GM23248 (cell line): Measurements from ENCODE around the gene OR6C76. TPM values are rescaled to one million over a fixed set of nuclear protein-coding genes. Genes with fewer than 3 reads are reported as not detected.
"Not testable (repeated sequence)": the region's sequence is repeated elsewhere in the genome, so short reads cannot be mapped to it uniquely, and the experiment has no call there.

Source experiments
- DNase-seq: peaks from one replicate; pipeline ENCODE4 v3.0.0-alpha.2; 2015
- H2AFZ ChIP-seq: fragments of 200-600 bp; sonication (generic); 2 replicates; pipeline ENCODE4 v1.6.1; 2016; ENCODE audit warnings: antibody characterized with exemption
- H3F3A ChIP-seq: fragments of 200-600 bp; sonication (generic); 2 replicates; pipeline ENCODE4 v1.6.1; 2016; ENCODE audit warnings: mild to moderate bottlenecking, antibody characterized with exemption, mixed run types; ENCODE audit not compliant: insufficient read depth
- H3K27ac ChIP-seq: fragments of 200-600 bp; sonication (generic); 2 replicates; pipeline ENCODE4 v1.5.1; 2016; ENCODE audit warnings: mild to moderate bottlenecking
- H3K27me3 ChIP-seq: fragments of 200-600 bp; sonication (generic); replicated peaks from 2 replicates; pipeline ENCODE4 v1.6.1; 2016; ENCODE audit warnings: mild to moderate bottlenecking; ENCODE audit not compliant: insufficient read depth
- H3K36me3 ChIP-seq: fragments of 200-600 bp; sonication (generic); 2 replicates; pipeline ENCODE4 v1.6.1; 2016; ENCODE audit warnings: low read depth, mild to moderate bottlenecking
- H3K4me1 ChIP-seq: fragments of 200-600 bp; sonication (generic); 2 replicates; pipeline ENCODE4 v1.6.1; 2016; ENCODE audit warnings: mild to moderate bottlenecking; ENCODE audit not compliant: insufficient read depth
- H3K4me2 ChIP-seq: fragments of 200-600 bp; sonication (generic); one replicate; pipeline ENCODE4 v1.6.1; 2016; ENCODE audit warnings: mild to moderate bottlenecking; ENCODE audit not compliant: unreplicated experiment
- H3K4me3 ChIP-seq: fragments of 200-600 bp; sonication (generic); 2 replicates; pipeline ENCODE4 v1.5.1; 2016; ENCODE audit warnings: mild to moderate bottlenecking
- H3K79me2 ChIP-seq: fragments of 200-600 bp; sonication (generic); 2 replicates; pipeline ENCODE4 v1.6.1; 2016; ENCODE audit warnings: mild to moderate bottlenecking; ENCODE audit not compliant: insufficient read depth
- H3K9ac ChIP-seq: fragments of 200-600 bp; sonication (generic); 2 replicates; pipeline ENCODE4 v1.6.1; 2016; ENCODE audit warnings: mild to moderate bottlenecking
- H3K9me2 ChIP-seq: fragments of 200-600 bp; sonication (generic); 2 replicates; pipeline ENCODE4 v1.6.1; 2016; ENCODE audit warnings: mixed run types, mild to moderate bottlenecking, moderate library complexity; ENCODE audit not compliant: insufficient read depth
- H3K9me3 ChIP-seq: fragments of 200-600 bp; sonication (generic); one replicate; pipeline ENCODE4 v1.6.1; 2017; ENCODE audit warnings: low read depth
- H4K20me1 ChIP-seq: fragments of 200-600 bp; sonication (generic); 2 replicates; pipeline ENCODE4 v1.6.0; 2016; ENCODE audit not compliant: insufficient read depth
- EZH2 ChIP-seq: fragments of 200-600 bp; sonication (generic); IDR thresholded peaks from 2 replicates; pipeline ENCODE4 v1.6.1; 2018; ENCODE audit warnings: antibody characterized with exemption, mild to moderate bottlenecking; ENCODE audit not compliant: insufficient read depth, poor library complexity, severe bottlenecking
- EZH2phosphoT487 ChIP-seq: fragments of 200-600 bp; sonication (generic); IDR thresholded peaks from 2 replicates; pipeline ENCODE4 v1.6.1; 2018; ENCODE audit warnings: antibody characterized with exemption, moderate library complexity, mild to moderate bottlenecking, low read depth; ENCODE audit not compliant: insufficient read depth
- WGBS, 2 experiments: methylation state at CpG; one replicate each; pipeline ENCODE4 v1.1.6; 2015 to 2017; ENCODE audit warnings: low lambda C conversion rate in 2 of 2, low coverage in 1 of 2; ENCODE audit errors: missing lambda C conversion rate in 2 of 2; 5-methylcytosine and 5-hydroxymethylcytosine counted together
- in situ Hi-C: fragments of 300-500 bp; cut with MboI; formaldehyde crosslinking; loops from 2 replicates; pipeline ENCODE4 v1.15.0; 2020
- polyA plus RNA-seq: library from polyadenylated mRNA; unstranded; fragments of >200 nt; fragmentation: Nextera tagmentation; extraction: Ambion mirVana; gene quantifications from 2 replicates; pipeline ENCODE4 v1.2.1, GENCODE V29; 2016
- total RNA-seq: library from RNA; depleted of rRNA; stranded (reverse); fragments of >200 nt; shearing (Covaris generic); gene quantifications from 2 replicates; pipeline ENCODE4 v1.2.3, GENCODE V29; 2014

The OR6C76 gene
- total and polyA plus RNA-seq, 2 experiments from 2014 or later: not detected

- Histone ChIP-seq H3K9ac (no peak within 1 kb of the TSS), H3K4me2 (no peak within 1 kb of the TSS), H3F3A (no peaks in the 10 kb centered on the region), H4K20me1 (no peaks in the 10 kb centered on the region), H3K4me1 (no peaks in the 10 kb centered on the region), H3K4me3 (no peak within 1 kb of the TSS), H3K27me3 (no peaks in the 10 kb centered on the region), H3K79me2 (no peaks in the 10 kb centered on the region), H3K36me3 (no peaks in the 10 kb centered on the region), H2AFZ (no peak within 1 kb of the TSS), H3K9me3 (no peaks in the 10 kb centered on the region), H3K27ac (no peak within 1 kb of the TSS), H3K9me2 (no peaks in the 10 kb centered on the region)
- no peak for DNase-seq
- 17 to 21% methylated on average over 1 of the region's 1 CpG for WGBS, 2 experiments
- no peak for TF ChIP-seq EZH2
- in situ Hi-C loops: no loop called here
Measured at GRCh38 chr12:55400229-55400628, 25.8 kb upstream of the OR6C76 start, which contains the start of gene OR6C65. TSS of gene OR6C65 (plus strand) at chr12:55400529. CDS start at chr12:55400529, 0 bp downstream.

DNA sequence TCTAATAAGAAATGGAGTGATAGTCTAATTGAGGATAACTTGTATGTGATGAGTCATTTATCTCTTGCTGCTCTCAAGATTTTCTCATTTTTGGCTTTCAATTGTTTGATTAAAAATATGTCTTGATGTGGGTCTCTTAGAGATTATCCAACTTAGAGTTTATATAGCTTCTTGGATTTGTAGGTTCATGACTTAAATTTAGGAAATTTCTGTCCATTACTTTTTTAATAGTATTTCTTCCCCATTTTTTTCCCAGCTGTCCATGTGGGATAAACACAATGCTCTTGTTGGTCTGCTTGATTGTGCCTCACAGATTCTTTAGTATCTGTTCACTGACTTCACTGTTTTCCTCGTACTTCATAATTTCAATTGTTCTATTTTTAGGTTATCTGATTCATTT, 18.2 kb upstream of the OR6C76 start:
- WGBS, 2 experiments: 10 to 13% methylated on average over 1 of the region's 1 CpG
- Histone ChIP-seq H3K27ac (no peak overlapping the region), H2AFZ (no peak overlapping the region), H3F3A (no peaks in the 10 kb centered on the region), H3K9me3 (peaks cover 3% of the 10 kb centered on the region), H3K79me2 (no peaks in the 10 kb centered on the region), H3K9ac (no peak overlapping the region), H3K4me1 (no peaks in the 10 kb centered on the region), H4K20me1 (no peaks in the 10 kb centered on the region), H3K4me2 (no peak overlapping the region), H3K9me2 (no peaks in the 10 kb centered on the region), H3K4me3 (no peak overlapping the region), H3K27me3 (no peaks in the 10 kb centered on the region), H3K36me3 (no peaks in the 10 kb centered on the region)
- in situ Hi-C loops: no loop called here
- DNase-seq: no peak
- TF ChIP-seq EZH2phosphoT487 (no peak), EZH2 (no peak)

DNA sequence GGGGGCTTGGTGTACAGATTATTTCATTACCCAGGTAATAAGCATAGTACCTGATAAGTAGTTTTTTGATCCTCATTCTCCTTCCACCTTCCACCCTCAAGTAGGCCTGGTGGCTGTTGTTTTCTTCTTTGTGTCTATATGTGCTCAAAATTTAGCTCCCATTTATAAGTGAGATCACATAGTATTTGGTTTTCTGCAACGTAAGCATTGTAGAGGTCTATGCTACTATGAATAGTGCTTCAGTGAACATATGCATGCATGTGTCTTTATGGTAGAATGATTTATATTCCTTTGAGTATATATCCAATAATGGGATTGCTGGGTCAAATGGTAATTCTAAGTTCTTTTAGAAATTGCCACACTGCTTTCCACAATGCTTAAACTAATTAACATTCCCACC, 16.9 kb upstream of the OR6C76 start:
- H3K4me3 ChIP-seq, H4K20me1 ChIP-seq, H3K9me3 ChIP-seq, H2AFZ ChIP-seq, H3K27ac ChIP-seq, H3K4me1 ChIP-seq, H3K9ac ChIP-seq, in situ Hi-C loops, DNase-seq, H3K4me2 ChIP-seq, H3K36me3 ChIP-seq, H3K27me3 ChIP-seq, H3K9me2 ChIP-seq, H3K79me2 ChIP-seq, H3F3A ChIP-seq: not testable (repeated sequence)
- 16% methylated on average over 1 of the region's 1 CpG for WGBS, 2 experiments

DNA sequence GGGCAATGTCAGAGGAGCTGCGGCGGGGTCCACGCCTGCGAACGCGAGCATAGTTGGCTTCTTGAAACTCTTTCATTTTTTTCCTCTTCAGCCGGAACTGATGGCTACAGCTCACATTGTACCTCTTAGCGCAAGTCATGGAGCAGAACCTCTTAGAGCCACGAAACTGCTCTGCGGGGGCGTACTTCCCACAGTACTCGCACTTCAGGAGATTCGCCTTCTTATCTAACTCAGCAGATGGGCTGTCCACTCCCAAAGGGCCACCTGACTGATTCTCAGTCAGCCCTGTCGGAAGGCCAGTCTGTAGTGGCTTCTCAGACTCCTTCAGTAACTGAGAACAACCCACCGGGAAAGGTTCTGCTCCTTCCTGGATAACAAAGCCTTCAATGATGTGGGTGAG, 13.9 kb upstream of the OR6C76 start:
- in situ Hi-C loops: not testable (repeated sequence)

GRCh38 chr12:55413498-55414388, 12.3 kb upstream of the OR6C76 start:
- H3K9ac ChIP-seq, H3F3A ChIP-seq, in situ Hi-C loops, H4K20me1 ChIP-seq, H3K9me3 ChIP-seq, H3K27me3 ChIP-seq, H3K4me2 ChIP-seq, H2AFZ ChIP-seq, H3K9me2 ChIP-seq, H3K4me3 ChIP-seq, H3K4me1 ChIP-seq, H3K79me2 ChIP-seq, DNase-seq, H3K27ac ChIP-seq, H3K36me3 ChIP-seq: not testable (repeated sequence)
- 66 to 86% methylated on average over 5 of the region's 6 CpGs for WGBS, 2 experiments

More for the DNA sequence above, 13.9 kb upstream of the OR6C76 start:
- not testable (repeated sequence) for H3F3A ChIP-seq, H3K4me2 ChIP-seq, H2AFZ ChIP-seq, DNase-seq, H3K4me1 ChIP-seq, H3K9ac ChIP-seq, H3K9me3 ChIP-seq, H3K9me2 ChIP-seq, H3K4me3 ChIP-seq, H4K20me1 ChIP-seq, H3K27ac ChIP-seq, H3K27me3 ChIP-seq, H3K36me3 ChIP-seq, H3K79me2 ChIP-seq
- WGBS, 2 experiments: 71 to 73% methylated on average over 15 of the region's 15 CpGs

- in situ Hi-C loops, H3K36me3 ChIP-seq: not testable (repeated sequence)
- WGBS, 2 experiments: 13 to 16% methylated on average over 11 of the region's 11 CpGs
Measured at GRCh38 chr12:55414396-55414823, 11.6 kb upstream of the OR6C76 start.

GRCh38 chr12:55414889-55415288, 11.2 kb upstream of the OR6C76 start:
- DNase-seq, H3K27ac ChIP-seq, H3F3A ChIP-seq, in situ Hi-C loops, H2AFZ ChIP-seq, H3K27me3 ChIP-seq, H3K9ac ChIP-seq, H3K9me3 ChIP-seq, H3K4me3 ChIP-seq, H3K9me2 ChIP-seq, H3K79me2 ChIP-seq, H3K36me3 ChIP-seq, H4K20me1 ChIP-seq, H3K4me1 ChIP-seq, H3K4me2 ChIP-seq: not testable (repeated sequence)
- 0% methylated on average over 2 to 6 of the region's 34 CpGs for WGBS, 2 experiments

More at GRCh38 chr12:55414396-55414823, 11.6 kb upstream of the OR6C76 start:
- not testable (repeated sequence) for H3F3A ChIP-seq, H2AFZ ChIP-seq, DNase-seq, H3K27ac ChIP-seq, H3K4me2 ChIP-seq, H3K27me3 ChIP-seq, H3K79me2 ChIP-seq, H3K4me3 ChIP-seq, H3K9me3 ChIP-seq, H3K9ac ChIP-seq, H3K4me1 ChIP-seq, H3K9me2 ChIP-seq, H4K20me1 ChIP-seq
